Kidney (tissue), 14 donors: ENCODE data around the gene C1orf116. TPM values are rescaled to one million over a fixed set of nuclear protein-coding genes. Genes with fewer than 3 reads are reported as not detected.

ENCODE experiments used
- DNase-seq, 5 donors: peaks; one replicate each; pipeline ENCODE4 v3.0.0-alpha.2; 2013 to 2020
- FAIRE-seq: peaks from 2 replicates; lab custom pipeline; 2012; peaks lifted over from hg19 to GRCh38; lab: Jason Lieb, UNC
- H3K27ac ChIP-seq, 2 donors: one replicate each; pipeline ENCODE4 v1.7.0; 2013; ENCODE audit warnings: low read depth in 2 of 2, low read length in 2 of 2, inconsistent platforms in 1 of 2
- H3K27me3 ChIP-seq: one replicate; pipeline ENCODE4 v1.7.1; 2013; ENCODE audit warnings: low read length, inconsistent platforms; ENCODE audit not compliant: control insufficient read depth, insufficient read depth
- H3K36me3 ChIP-seq, 3 donors: one replicate each; pipeline versions ENCODE4 v1.7.0 to v1.7.1; 2013; ENCODE audit warnings: low read length in 3 of 3, control low read depth in 1 of 3, inconsistent platforms in 1 of 3; ENCODE audit not compliant: insufficient read depth in 3 of 3, control insufficient read depth in 2 of 3
- H3K4me1 ChIP-seq, 3 donors: one replicate each; pipeline versions ENCODE4 v1.7.0 to v1.7.1; 2013; ENCODE audit warnings: low read length in 3 of 3, inconsistent platforms in 1 of 3, low read depth in 1 of 3; ENCODE audit not compliant: control insufficient read depth in 2 of 3, insufficient read depth in 2 of 3
- H3K4me3 ChIP-seq, 3 donors: one replicate each; pipeline versions ENCODE4 v1.7.0 to v1.8.1; 2013; ENCODE audit warnings: low read length in 3 of 3, control low read depth in 1 of 3, inconsistent platforms in 1 of 3
- H3K9ac ChIP-seq, 3 donors: one replicate each; pipeline versions ENCODE4 v1.7.0 to v1.7.1; 2013; ENCODE audit warnings: low read length in 3 of 3, control low read depth in 1 of 3, inconsistent platforms in 1 of 3
- H3K9me3 ChIP-seq, 3 donors: one replicate each; pipeline versions ENCODE4 v1.7.0 to v1.7.1; 2013; ENCODE audit warnings: low read length in 3 of 3, control low read depth in 1 of 3, inconsistent platforms in 1 of 3; ENCODE audit not compliant: control insufficient read depth in 2 of 3, insufficient read depth in 1 of 3
- CTCF ChIP-seq: IDR thresholded peaks from 3 replicates; pipeline ENCODE4 v1.5.1; 2012; ENCODE audit warnings: mild to moderate bottlenecking, moderate library complexity, borderline replicate concordance; ENCODE audit not compliant: insufficient read depth; ENCODE audit errors: extremely low read depth
- intact Hi-C: fragments of 100-400 bp; cut with DNase I; formaldehyde crosslinking; loops from one replicate; pipeline ENCODE4 v1.11.1; 2022
- polyA plus RNA-seq: library from polyadenylated mRNA; stranded (reverse); fragments of 350-450 nt; fragmentation: Illumina TruSeq; extraction: RNeasy Lipid Tissue Mini Kit (QIAGEN cat#74804); gene quantifications from one replicate; pipeline ENCODE4 v1.2.3, GENCODE V29; 2014; ENCODE audit warnings: low read depth, low replicate concordance; ENCODE audit not compliant: insufficient read depth
- total RNA-seq: library from RNA; stranded (reverse); fragmentation: NEBNext Ultra II Directional; extraction: Animal tissue kit (Norgen Biotek cat#: 25700); gene quantifications from one replicate; pipeline ENCODE4 v1.2.1, GENCODE V29; 2021
- donor health status: control.
- donor health status: control.
- donor health status: control.
- donor health status: control.
- donor health status: control.
- donor health status: DM: yes; HTN: yes; CAD: no.
- donor health status: Normal renal cell carcinoma (clear cell type).

The C1orf116 gene
- total and polyA plus RNA-seq, 2 donors from 2014 or later = 11.9 to 19.6 TPM

- Histone ChIP-seq H3K4me3 (no peak overlapping the region), H3K9me3 (no peaks in the 10 kb centered on the region), H3K27me3 (no peaks in the 10 kb centered on the region), H3K4me1 (peaks cover 0 to 26% (median 11%) of the 10 kb centered on the region in 3 donors), H3K36me3 (no peaks in the 10 kb centered on the region), H3K27ac (no peak overlapping the region), H3K9ac (no peak overlapping the region)
- intact Hi-C loops = no loop called here
- no peak for FAIRE-seq
- no peak for TF ChIP-seq CTCF
- no peak for DNase-seq
These were observed 29.3 kb downstream of the C1orf116 start for GRCh38 chr1:207003210-207003609.

- intact Hi-C loops = no loop called here
- TF ChIP-seq CTCF = no peak
- H3K27ac ChIP-seq = peak overlapping the region in 1 of 2 donors; percentile 23
- FAIRE-seq = no peak
- no peaks in the 10 kb centered on the region for H3K9me3 ChIP-seq
- no peak overlapping the region for H3K9ac ChIP-seq
- peaks cover 0 to 25% (median 11%) of the 10 kb centered on the region in 3 donors for H3K4me1 ChIP-seq
- H3K27me3 ChIP-seq = no peaks in the 10 kb centered on the region
- no peak for DNase-seq
- H3K36me3 ChIP-seq = no peaks in the 10 kb centered on the region
- H3K4me3 ChIP-seq = no peak overlapping the region
These were observed 29.8 kb downstream of the C1orf116 start for GRCh38 chr1:207002724-207003146.

DNA sequence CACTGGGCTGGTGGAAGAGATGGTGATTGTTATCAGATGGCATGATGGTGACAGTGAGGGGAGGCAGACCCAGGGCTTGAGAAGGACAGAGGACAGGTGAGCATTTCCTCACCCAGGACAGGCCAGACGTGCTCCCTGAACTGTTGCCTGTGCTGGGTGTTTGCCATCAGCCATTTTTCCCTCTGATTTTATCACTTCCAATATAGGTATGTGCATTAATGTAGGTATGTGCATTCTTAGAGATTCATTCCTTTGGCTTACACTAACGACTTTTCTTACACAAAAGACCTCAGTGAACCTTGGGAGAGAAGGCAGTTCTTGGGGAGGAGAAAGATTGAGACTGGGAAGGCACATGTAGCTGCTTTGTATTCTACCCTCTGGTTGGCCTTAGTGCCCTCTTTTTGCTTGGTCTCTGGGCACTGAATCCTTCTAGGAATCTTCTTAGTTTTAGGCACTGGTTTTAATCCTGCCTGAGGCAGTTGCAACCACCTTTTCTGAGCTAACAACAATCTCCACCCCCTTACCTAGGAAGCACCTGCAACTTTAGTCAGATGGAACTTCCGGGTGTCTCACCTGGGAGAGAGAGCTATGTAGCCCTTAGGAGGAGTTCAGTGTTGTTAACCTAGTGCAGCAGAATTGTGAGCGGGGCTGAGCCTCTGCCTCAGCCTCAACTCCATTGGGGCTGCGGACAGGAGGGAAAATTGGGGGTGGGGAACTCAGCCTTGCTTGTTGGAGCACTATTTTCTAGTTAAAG, 30.9 kb downstream of the C1orf116 start:
- H3K4me1 ChIP-seq = peaks cover 0 to 25% (median 11%) of the 10 kb centered on the region in 3 donors
- TF ChIP-seq CTCF = no peak
- H3K9me3 ChIP-seq = no peaks in the 10 kb centered on the region
- H3K9ac ChIP-seq = no peak overlapping the region
- no peak for FAIRE-seq
- no peak overlapping the region for H3K4me3 ChIP-seq
- no peaks in the 10 kb centered on the region for H3K36me3 ChIP-seq
- intact Hi-C loops = no loop called here
- no peak overlapping the region for H3K27ac ChIP-seq
- no peak for DNase-seq
- no peaks in the 10 kb centered on the region for H3K27me3 ChIP-seq
